GM12875 (cell line): ENCODE measurements around the gene DGKB.

Experiments used
- H3K4me3 ChIP-seq: one replicate; pipeline ENCODE4 v1.5.1; 2011; ENCODE audit warnings: low read depth, low read length, control low read depth
- TF ChIP-seq, protein P1 (sequence below): IDR thresholded peaks from 2 replicates; pipeline ENCODE4 v1.5.1; 2011; ENCODE audit warnings: low read depth, mild to moderate bottlenecking, control low read depth, inconsistent platforms, low read length, moderate library complexity, borderline replicate concordance; ENCODE audit not compliant: insufficient read depth

Gene DGKB

DNA sequence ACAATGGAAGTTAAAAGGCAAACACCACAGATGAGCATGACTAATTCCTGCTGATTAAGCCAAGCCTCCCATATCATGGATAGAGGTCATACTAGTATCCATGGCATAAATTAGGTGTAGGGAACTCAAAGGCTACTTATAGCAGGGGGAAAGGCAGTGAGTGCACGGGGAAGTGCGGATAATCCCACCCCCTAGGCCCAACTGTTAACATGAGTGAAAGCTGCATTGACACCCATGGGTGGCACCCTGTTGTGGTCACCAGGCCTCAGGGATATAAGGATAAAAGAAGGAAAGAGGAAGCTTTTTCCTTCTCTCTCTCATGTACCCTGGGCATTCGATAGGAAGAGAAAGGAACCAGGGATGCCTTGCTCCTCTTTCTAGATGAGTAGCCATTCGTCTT, 161.9 kb downstream of the DGKB start:
- H3K4me3 ChIP-seq: no peak overlapping the region
- TF ChIP-seq, protein P1, sequence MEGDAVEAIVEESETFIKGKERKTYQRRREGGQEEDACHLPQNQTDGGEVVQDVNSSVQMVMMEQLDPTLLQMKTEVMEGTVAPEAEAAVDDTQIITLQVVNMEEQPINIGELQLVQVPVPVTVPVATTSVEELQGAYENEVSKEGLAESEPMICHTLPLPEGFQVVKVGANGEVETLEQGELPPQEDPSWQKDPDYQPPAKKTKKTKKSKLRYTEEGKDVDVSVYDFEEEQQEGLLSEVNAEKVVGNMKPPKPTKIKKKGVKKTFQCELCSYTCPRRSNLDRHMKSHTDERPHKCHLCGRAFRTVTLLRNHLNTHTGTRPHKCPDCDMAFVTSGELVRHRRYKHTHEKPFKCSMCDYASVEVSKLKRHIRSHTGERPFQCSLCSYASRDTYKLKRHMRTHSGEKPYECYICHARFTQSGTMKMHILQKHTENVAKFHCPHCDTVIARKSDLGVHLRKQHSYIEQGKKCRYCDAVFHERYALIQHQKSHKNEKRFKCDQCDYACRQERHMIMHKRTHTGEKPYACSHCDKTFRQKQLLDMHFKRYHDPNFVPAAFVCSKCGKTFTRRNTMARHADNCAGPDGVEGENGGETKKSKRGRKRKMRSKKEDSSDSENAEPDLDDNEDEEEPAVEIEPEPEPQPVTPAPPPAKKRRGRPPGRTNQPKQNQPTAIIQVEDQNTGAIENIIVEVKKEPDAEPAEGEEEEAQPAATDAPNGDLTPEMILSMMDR: no peak

DNA sequence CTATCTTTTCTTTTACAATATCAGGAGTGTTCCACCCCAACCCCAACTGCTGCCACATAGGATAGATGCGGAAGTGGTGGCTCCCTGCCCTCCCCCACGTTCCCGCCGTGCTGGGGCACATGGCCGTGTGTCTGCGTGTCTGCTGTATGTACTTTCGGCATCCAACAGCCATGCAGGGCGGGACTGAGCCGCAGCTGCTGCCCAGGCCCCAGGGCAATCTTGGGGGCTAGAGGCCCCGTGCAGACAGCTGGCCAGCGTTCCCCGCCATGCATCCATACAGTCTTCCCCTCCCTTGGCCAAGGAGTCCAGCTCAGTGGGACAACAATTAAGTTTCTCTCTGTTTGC, 162.7 kb downstream of the DGKB start:
- H3K4me3 ChIP-seq: no peak overlapping the region
- TF ChIP-seq, protein P1: no peak

DNA sequence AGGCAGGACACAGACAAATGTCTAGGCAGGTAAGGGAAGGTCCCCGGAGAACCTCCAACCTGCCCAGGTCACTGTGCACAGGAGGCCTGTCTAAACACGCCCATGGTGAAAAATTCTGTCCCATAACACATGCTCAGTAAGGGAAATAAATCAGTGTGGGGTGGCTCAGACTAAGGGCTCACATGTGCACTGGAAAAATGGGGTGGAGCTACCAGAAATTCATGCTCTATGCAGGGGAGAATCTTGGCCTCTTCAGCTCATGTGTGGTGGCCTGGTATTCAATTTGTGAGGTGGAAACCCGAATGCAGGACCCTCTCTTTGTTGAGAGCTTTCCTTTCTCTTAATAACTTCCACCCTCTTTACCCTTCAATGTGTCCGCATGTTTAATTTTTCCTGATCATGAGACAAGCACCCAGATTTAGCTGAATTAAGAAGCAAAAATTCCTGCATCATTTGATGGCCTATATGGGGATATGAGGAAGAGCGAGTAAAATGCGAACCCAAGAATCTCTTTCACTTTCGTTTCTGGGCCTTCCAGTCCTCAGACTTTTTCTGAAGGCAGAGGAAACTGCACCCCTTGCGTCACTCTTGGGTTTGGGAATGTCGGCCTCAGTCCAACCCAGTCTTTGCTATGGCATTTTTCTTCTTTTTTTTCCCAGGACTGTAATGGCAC, 163.2 kb downstream of the DGKB start:
- TF ChIP-seq, protein P1: no peak
- H3K4me3 ChIP-seq: no peak overlapping the region

DNA sequence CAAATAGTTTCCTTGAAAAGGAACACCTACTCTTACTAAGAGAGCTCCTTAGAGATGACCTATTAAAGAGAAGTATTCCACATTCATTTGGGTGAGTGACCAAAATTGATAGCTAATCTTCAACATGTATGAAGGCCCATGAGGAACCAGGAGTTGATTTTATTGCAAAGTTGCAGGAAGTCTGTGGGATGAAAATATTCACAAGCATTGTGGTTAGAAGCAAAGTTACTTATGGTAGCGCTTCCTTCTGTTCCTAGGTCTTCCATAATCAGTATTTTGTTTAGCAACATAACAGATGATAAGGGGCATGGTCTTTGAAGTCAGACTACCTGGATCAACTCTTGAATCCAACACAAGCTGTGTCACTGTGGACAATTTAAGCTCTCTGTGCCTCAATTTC, 164.5 kb downstream of the DGKB start:
- H3K4me3 ChIP-seq: no peak overlapping the region
- TF ChIP-seq, protein P1: no peak

DNA sequence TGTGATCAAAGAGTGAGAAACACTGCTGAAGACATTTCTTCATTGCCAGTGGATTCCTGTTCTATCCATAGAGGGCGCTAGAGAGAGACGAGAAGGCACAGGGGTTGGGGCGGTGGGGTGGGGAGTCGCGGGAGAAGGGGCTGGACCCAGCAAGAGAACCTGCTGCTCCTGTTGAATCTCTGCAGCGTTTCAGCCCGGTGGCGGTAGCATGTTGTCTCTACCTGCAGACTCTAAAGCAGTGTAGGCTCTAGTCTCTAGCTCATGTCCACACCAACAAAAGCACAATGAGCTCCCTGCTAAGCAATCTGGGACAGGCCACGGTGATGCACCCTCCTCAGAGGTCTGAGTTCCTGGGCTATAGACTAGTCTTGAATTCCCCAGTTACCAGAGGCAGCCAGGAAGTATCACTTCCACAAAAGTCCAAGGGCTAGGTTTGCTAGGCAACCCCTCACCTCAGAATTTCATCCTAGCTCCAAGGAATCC, 167.7 kb downstream of the DGKB start:
- H3K4me3 ChIP-seq: no peak overlapping the region
- TF ChIP-seq, protein P1: 0 out of 2 replicates have a peak, but pooled peaks have one; percentile 0

DNA sequence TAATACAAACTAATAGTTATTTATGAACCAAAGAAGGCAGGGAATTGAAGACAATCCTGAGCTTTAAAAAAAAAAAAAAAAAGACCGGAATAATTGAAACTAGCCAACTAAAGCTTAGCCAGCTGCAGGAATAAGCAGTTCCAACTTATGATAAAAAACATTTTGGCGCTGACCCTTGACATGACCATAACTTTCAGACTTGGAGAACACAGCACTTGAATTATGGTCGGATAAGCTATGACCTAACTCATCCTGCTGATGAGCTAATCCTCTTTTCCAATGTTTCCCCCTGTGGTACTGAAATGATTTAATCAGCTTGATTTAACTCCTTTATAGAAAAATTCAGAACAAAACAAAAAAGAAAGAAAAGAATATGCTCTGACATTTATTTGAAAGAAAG, 181.8 kb downstream of the DGKB start:
- TF ChIP-seq, protein P1: no peak
- H3K4me3 ChIP-seq: no peak overlapping the region

DNA sequence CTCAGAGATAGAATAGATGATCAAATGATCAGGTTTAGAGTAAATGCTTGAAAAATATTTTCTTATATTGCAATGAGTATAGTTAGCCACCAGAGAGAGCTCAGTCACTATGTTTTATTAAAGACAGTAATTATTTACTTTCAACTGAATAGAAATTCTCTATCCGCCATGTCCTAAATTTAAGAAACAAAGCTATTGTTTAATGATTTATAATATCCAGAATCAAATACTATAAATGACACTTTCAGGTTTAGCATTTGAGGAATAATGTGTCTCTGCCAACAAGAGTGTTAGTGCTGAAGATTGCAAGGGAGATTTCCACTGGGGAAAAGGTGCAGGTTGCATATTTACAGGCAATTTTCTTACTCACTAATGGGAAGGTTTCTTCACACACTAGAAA, 184.7 kb downstream of the DGKB start:
- TF ChIP-seq, protein P1: no peak
- H3K4me3 ChIP-seq: no peak overlapping the region
